B cell (primary cell): ENCODE data around the gene EIPR1. TPM values are rescaled to one million over a fixed set of nuclear protein-coding genes. Genes with fewer than 3 reads are reported as not detected.

Experiments used
- ATAC-seq: fragments of 200-7000 bp; cut with Tn5 transposase; one replicate; pipeline ENCODE4 v1.10.0; 2021; ENCODE audit warnings: low read depth, mild to moderate bottlenecking, moderate number of reproducible peaks, moderate library complexity
- CTCF ChIA-PET: fragments of 350-600 bp; sonication (Branson Sonifier 250); formaldehyde crosslinking; loops from one replicate; lab custom pipeline; 2021; ENCODE audit warnings: antibody characterized with exemption, inconsistent platforms; lab: Charles Lee
- POLR2A ChIA-PET: fragments of 350-600 bp; sonication (Branson Sonifier 250); formaldehyde crosslinking; loops from one replicate; lab custom pipeline; 2021; ENCODE audit warnings: antibody characterized with exemption; lab: Charles Lee
- DNase-seq: peaks from one replicate; pipeline ENCODE4 v3.0.0; 2013
- H2AFZ ChIP-seq: 2 replicates; pipeline ENCODE4 v1.6.1; 2012; ENCODE audit warnings: mild to moderate bottlenecking, low read depth, low read length; ENCODE audit not compliant: insufficient read depth, poor library complexity, severe bottlenecking
- H3K27ac ChIP-seq, 2 donors: 1 replicate in 1 of 2; 2 replicates in 1 of 2; pipeline ENCODE4 v1.5.1; 2012 to 2013; ENCODE audit warnings: low read length in 2 of 2, mild to moderate bottlenecking in 2 of 2, moderate library complexity in 1 of 2
- H3K27me3 ChIP-seq, 4 experiments: fragments of 200-600 bp in 1 of 4; sonication (generic) in 1 of 4; replicated peaks in 1 of 4; 1 replicate in 2 of 4; 2 replicates in 2 of 4; pipeline versions ENCODE4 v1.6.1 to v1.7.0; 2013 to 2016; ENCODE audit warnings: low read length in 3 of 4, mild to moderate bottlenecking in 2 of 4, mixed read lengths in 1 of 4, moderate library complexity in 1 of 4; ENCODE audit not compliant: insufficient read depth in 4 of 4, control insufficient read depth in 3 of 4; ENCODE audit errors: control extremely low read depth in 1 of 4
- H3K36me3 ChIP-seq, 2 experiments: replicated peaks in 1 of 2; 1 replicate in 1 of 2; 2 replicates in 1 of 2; pipeline versions ENCODE4 v1.6.1 to v1.7.1; 2013; ENCODE audit warnings: low read length in 1 of 2; ENCODE audit not compliant: insufficient read depth in 2 of 2, control insufficient read depth in 1 of 2; ENCODE audit errors: control extremely low read depth in 1 of 2, extremely low read depth in 1 of 2
- H3K4me1 ChIP-seq, 2 donors: fragments of 200-600 bp in 1 of 2; sonication (generic) in 1 of 2; 1 replicate in 1 of 2; 2 replicates in 1 of 2; pipeline versions ENCODE4 v1.5.1 to v1.6.1; 2013 to 2017; ENCODE audit warnings: low read length in 2 of 2; ENCODE audit not compliant: control insufficient read depth in 2 of 2, insufficient read depth in 2 of 2
- H3K4me2 ChIP-seq: replicated peaks from 2 replicates; pipeline ENCODE3; 2012; ENCODE audit warnings: mild to moderate bottlenecking, low read depth, low read length; ENCODE audit not compliant: poor library complexity, severe bottlenecking
- H3K4me3 ChIP-seq, 5 experiments: fragments of 200-600 bp in 1 of 5; sonication (generic) in 1 of 5; 1 replicate in 3 of 5; 2 replicates in 2 of 5; pipeline versions ENCODE4 v1.5.1 to v1.7.0; 2011 to 2016; ENCODE audit warnings: low read length in 4 of 5, mild to moderate bottlenecking in 4 of 5, low read depth in 2 of 5, control low read depth in 1 of 5, moderate library complexity in 1 of 5; ENCODE audit not compliant: insufficient read depth in 1 of 5; ENCODE audit errors: control extremely low read depth in 1 of 5, extremely low read depth in 1 of 5
- H3K79me2 ChIP-seq: fragments of 200-600 bp; sonication (generic); one replicate; pipeline ENCODE4 v1.6.0; 2016; ENCODE audit warnings: low read length; ENCODE audit not compliant: control insufficient read depth, insufficient read depth
- H3K9ac ChIP-seq: fragments of 200-600 bp; sonication (generic); 2 replicates; pipeline ENCODE4 v1.6.1; 2017; ENCODE audit warnings: mild to moderate bottlenecking, low read length, moderate library complexity
- H3K9me3 ChIP-seq, 3 donors: one replicate each; pipeline versions ENCODE4 v1.6.1 to v1.7.1; 2013; ENCODE audit warnings: low read length in 2 of 3; ENCODE audit not compliant: control insufficient read depth in 2 of 3, insufficient read depth in 1 of 3; ENCODE audit errors: control extremely low read depth in 1 of 3
- H4K20me1 ChIP-seq: 2 replicates; pipeline ENCODE4 v1.6.0; 2012; ENCODE audit warnings: mild to moderate bottlenecking, low read length; ENCODE audit not compliant: insufficient read depth, control insufficient read depth, poor library complexity, severe bottlenecking
- H3K27ac Mint-ChIP-seq: one replicate; pipeline ENCODE4 v1.8.0; 2021; ENCODE audit warnings: mixed read lengths
- H3K27me3 Mint-ChIP-seq: one replicate; pipeline ENCODE4 v1.8.0; 2021; ENCODE audit warnings: mixed read lengths
- H3K4me1 Mint-ChIP-seq: one replicate; pipeline ENCODE4 v1.8.0; 2021; ENCODE audit warnings: mixed read lengths
- H3K4me3 Mint-ChIP-seq: one replicate; pipeline ENCODE4 v1.8.0; 2021; ENCODE audit warnings: mixed read lengths
- H3K9me3 Mint-ChIP-seq: one replicate; pipeline ENCODE4 v1.8.0; 2022; ENCODE audit warnings: mixed read lengths; ENCODE audit not compliant: insufficient read depth
- EZH2 ChIP-seq: IDR thresholded peaks from 2 replicates; pipeline ENCODE4 v1.6.1; 2012; ENCODE audit warnings: borderline replicate concordance, low read depth, mild to moderate bottlenecking, moderate library complexity, low read length; ENCODE audit not compliant: insufficient read depth, poor library complexity, severe bottlenecking
- WGBS: methylation state at CpG from one replicate; pipeline ENCODE4 v1.1.5; 2013; ENCODE audit warnings: missing lambda C conversion rate; ENCODE audit not compliant: insufficient coverage; 5-methylcytosine and 5-hydroxymethylcytosine counted together
- intact Hi-C: fragments of 100-400 bp; cut with micrococcal nuclease; formaldehyde crosslinking; loops from one replicate; pipeline ENCODE4 v1.10.0; 2022
- polyA plus RNA-seq: library from polyadenylated mRNA; depleted of rRNA; stranded (reverse); fragments of >200 nt; gene quantifications from 2 replicates; pipeline ENCODE4 v1.2.3, GENCODE V29; 2012
- total RNA-seq, 2 donors: library from RNA; stranded (reverse); fragments of 120-200 nt in 1 of 2; gene quantifications; 1 replicate in 1 of 2; 2 replicates in 1 of 2; pipeline versions ENCODE4 v1.2.3 to v1.2.4, GENCODE V29; 2013 to 2022
- TF ChIP-seq, protein P1 (sequence below): fragments of 200-600 bp; IDR thresholded peaks from one replicate; pipeline ENCODE4 v1.8.0; 2022; ENCODE audit warnings: antibody characterized with exemption, mild to moderate bottlenecking

The EIPR1 gene
- total and polyA plus RNA-seq, 2 donors (not counting 1 experiment from before 2014, with no cell fraction given) = 31.8 to 37.0 TPM

GRCh38 chr2:3170792-3171455 is 206.7 kb downstream of the EIPR1 start:
- ATAC-seq (no peak), DNase-seq (no peak)

More at GRCh38 chr2:3170792-3171455, 206.7 kb downstream of the EIPR1 start:
- Histone ChIP-seq H3K36me3 (peaks cover 0 to 8% of the 10 kb centered on the region in 2 experiments), H3K4me2 (no peak overlapping the region), H2AFZ (no peak overlapping the region), H3K27ac (no peak overlapping the region), H3K79me2 (no peaks in the 10 kb centered on the region), H3K9me3 (peaks cover 0 to 8% (median 0%) of the 10 kb centered on the region in 3 donors), H4K20me1 (no peaks in the 10 kb centered on the region), H3K4me3 (no peak overlapping the region), H3K9ac (no peak overlapping the region), H3K27me3 (no peaks in the 10 kb centered on the region), H3K4me1 (no peaks in the 10 kb centered on the region)
- Mint-ChIP-seq H3K4me3 (no peak overlapping the region), H3K4me1 (no peaks in the 10 kb centered on the region), H3K9me3 (peaks cover 4% of the 10 kb centered on the region), H3K27ac (no peak overlapping the region), H3K27me3 (no peaks in the 10 kb centered on the region)
- POLR2A ChIA-PET = no interaction called here
- CTCF ChIA-PET = no interaction called here
- intact Hi-C loops = loop anchor here (10.0 kb wide), 1 partner anchor 134 kb away; no protein-coding TSS in a partner anchor
- no peak for TF ChIP-seq EZH2
- TF ChIP-seq, protein P1, sequence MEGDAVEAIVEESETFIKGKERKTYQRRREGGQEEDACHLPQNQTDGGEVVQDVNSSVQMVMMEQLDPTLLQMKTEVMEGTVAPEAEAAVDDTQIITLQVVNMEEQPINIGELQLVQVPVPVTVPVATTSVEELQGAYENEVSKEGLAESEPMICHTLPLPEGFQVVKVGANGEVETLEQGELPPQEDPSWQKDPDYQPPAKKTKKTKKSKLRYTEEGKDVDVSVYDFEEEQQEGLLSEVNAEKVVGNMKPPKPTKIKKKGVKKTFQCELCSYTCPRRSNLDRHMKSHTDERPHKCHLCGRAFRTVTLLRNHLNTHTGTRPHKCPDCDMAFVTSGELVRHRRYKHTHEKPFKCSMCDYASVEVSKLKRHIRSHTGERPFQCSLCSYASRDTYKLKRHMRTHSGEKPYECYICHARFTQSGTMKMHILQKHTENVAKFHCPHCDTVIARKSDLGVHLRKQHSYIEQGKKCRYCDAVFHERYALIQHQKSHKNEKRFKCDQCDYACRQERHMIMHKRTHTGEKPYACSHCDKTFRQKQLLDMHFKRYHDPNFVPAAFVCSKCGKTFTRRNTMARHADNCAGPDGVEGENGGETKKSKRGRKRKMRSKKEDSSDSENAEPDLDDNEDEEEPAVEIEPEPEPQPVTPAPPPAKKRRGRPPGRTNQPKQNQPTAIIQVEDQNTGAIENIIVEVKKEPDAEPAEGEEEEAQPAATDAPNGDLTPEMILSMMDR = no peak
- WGBS = 95% methylated on average over 28 of the region's 29 CpGs
